Lung (tissue), 12 donors: ENCODE measurements around the gene ITGA3. TPM values are rescaled to one million over a fixed set of nuclear protein-coding genes. Genes with fewer than 3 reads are reported as not detected.
A peak's percentile ranks its signal among the peaks of the same experiment; 100 is the strongest.

Experiments
- ATAC-seq: fragments of 200-7000 bp; cut with Tn5 transposase; one replicate; pipeline ENCODE4 v1.9.1; 2020; ENCODE audit warnings: moderate number of reproducible peaks; ENCODE audit not compliant: insufficient read depth, low FRiP score
- DNase-seq, 3 donors: peaks; one replicate each; pipeline ENCODE4 v3.0.0-alpha.2; 2013 to 2017
- H3K27ac ChIP-seq, 2 donors: one replicate each; pipeline ENCODE4 v1.5.1; 2013; ENCODE audit warnings: mild to moderate bottlenecking in 2 of 2, moderate library complexity in 2 of 2, control low read depth in 1 of 2, inconsistent platforms in 1 of 2, low read depth in 1 of 2, low read length in 1 of 2
- H3K27me3 ChIP-seq, 3 donors: one replicate each; pipeline ENCODE4 v1.5.1; 2013; ENCODE audit warnings: low read length in 2 of 3; ENCODE audit not compliant: control insufficient read depth in 3 of 3, insufficient read depth in 3 of 3
- H3K36me3 ChIP-seq, 4 donors: one replicate each; pipeline ENCODE4 v1.5.1; 2013; ENCODE audit warnings: low read length in 4 of 4, mild to moderate bottlenecking in 1 of 4, moderate library complexity in 1 of 4; ENCODE audit not compliant: control insufficient read depth in 4 of 4, insufficient read depth in 4 of 4
- H3K4me1 ChIP-seq, 5 donors: one replicate each; pipeline ENCODE4 v1.5.1; 2013; ENCODE audit warnings: low read length in 5 of 5, mild to moderate bottlenecking in 2 of 5, moderate library complexity in 1 of 5; ENCODE audit not compliant: control insufficient read depth in 5 of 5, insufficient read depth in 5 of 5
- H3K4me3 ChIP-seq: one replicate; pipeline ENCODE4 v1.5.1; 2013; ENCODE audit warnings: mild to moderate bottlenecking, control low read depth, moderate library complexity
- H3K9ac ChIP-seq, 2 donors: one replicate each; pipeline ENCODE4 v1.5.1; 2013; ENCODE audit warnings: low read length in 2 of 2, control low read depth in 1 of 2; ENCODE audit not compliant: insufficient read depth in 1 of 2
- H3K9me3 ChIP-seq, 4 donors: one replicate each; pipeline ENCODE4 v1.5.1; 2013; ENCODE audit warnings: low read length in 3 of 4, mild to moderate bottlenecking in 1 of 4, moderate library complexity in 1 of 4; ENCODE audit not compliant: control insufficient read depth in 4 of 4, insufficient read depth in 3 of 4
- WGBS, 2 donors: extraction: QIAGEN DNeasy Blood & Tissue Kit; methylation state at CpG; one replicate each; pipeline ENCODE4 v1.1.7; 2013; 5-methylcytosine and 5-hydroxymethylcytosine counted together
- polyA plus RNA-seq, 2 donors: library from polyadenylated mRNA; stranded (reverse); fragments of 200-250 nt; gene quantifications; one replicate each; pipeline ENCODE4 v1.2.1, GENCODE V29; 2013
- total RNA-seq, 2 donors: library from RNA; depleted of rRNA in 1 of 2; stranded (reverse); fragments of >200 nt in 1 of 2; gene quantifications; one replicate each; pipeline ENCODE4 v1.2.1, GENCODE V29; 2014 to 2021
- TF ChIP-seq, protein P1 (sequence below): IDR thresholded peaks from 2 replicates; pipeline ENCODE4 v1.5.1; 2012; ENCODE audit warnings: mild to moderate bottlenecking; ENCODE audit errors: control extremely low read depth, extremely low read depth
- donor health status: control.
- donor health status: control.
- donor health status: Bipolar disorder and iron deficiency.
- donor health status: healthy.
- donor health status: DM: yes; HTN: yes; CAD: no.

The ITGA3 gene
- total and polyA plus RNA-seq, 4 donors = 83.9 to 204 (median 133) TPM

DNA sequence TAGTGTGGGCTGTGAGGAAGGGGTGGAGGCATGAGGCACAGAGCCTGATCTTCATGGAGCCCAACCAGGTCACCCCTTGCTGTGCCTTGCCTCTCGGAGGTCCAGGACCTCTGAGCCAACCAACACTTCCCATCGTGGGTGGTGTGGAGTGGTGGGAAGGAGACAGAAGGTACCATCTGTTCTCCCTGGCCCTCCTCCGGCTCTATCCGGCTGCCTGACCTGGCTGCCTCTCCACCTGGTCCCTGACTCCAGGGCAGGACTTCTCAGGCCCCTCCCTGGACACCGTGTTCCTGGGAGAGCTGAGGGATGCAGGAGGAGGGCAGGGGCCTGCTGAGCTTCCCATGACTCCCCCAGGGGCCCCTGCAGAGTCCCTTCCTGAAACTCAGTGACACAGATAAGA is 43.1 kb downstream of the ITGA3 start:
- no peak for DNase-seq
- ATAC-seq = no peak
- H3K4me3 ChIP-seq = no peak overlapping the region
- H3K4me1 ChIP-seq = peaks cover 4 to 22% (median 16%) of the 10 kb centered on the region in 5 donors
- H3K9me3 ChIP-seq = no peaks in the 10 kb centered on the region
- TF ChIP-seq, protein P1, sequence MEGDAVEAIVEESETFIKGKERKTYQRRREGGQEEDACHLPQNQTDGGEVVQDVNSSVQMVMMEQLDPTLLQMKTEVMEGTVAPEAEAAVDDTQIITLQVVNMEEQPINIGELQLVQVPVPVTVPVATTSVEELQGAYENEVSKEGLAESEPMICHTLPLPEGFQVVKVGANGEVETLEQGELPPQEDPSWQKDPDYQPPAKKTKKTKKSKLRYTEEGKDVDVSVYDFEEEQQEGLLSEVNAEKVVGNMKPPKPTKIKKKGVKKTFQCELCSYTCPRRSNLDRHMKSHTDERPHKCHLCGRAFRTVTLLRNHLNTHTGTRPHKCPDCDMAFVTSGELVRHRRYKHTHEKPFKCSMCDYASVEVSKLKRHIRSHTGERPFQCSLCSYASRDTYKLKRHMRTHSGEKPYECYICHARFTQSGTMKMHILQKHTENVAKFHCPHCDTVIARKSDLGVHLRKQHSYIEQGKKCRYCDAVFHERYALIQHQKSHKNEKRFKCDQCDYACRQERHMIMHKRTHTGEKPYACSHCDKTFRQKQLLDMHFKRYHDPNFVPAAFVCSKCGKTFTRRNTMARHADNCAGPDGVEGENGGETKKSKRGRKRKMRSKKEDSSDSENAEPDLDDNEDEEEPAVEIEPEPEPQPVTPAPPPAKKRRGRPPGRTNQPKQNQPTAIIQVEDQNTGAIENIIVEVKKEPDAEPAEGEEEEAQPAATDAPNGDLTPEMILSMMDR = no peak
- WGBS, 2 donors = 79 to 87% methylated on average over 5 of the region's 5 CpGs
- no peak overlapping the region for H3K9ac ChIP-seq
- peak overlapping the region in 1 of 2 donors; percentile 14 for H3K27ac ChIP-seq
- no peaks in the 10 kb centered on the region for H3K27me3 ChIP-seq
- peaks cover 4 to 30% (median 18%) of the 10 kb centered on the region in 4 donors for H3K36me3 ChIP-seq

DNA sequence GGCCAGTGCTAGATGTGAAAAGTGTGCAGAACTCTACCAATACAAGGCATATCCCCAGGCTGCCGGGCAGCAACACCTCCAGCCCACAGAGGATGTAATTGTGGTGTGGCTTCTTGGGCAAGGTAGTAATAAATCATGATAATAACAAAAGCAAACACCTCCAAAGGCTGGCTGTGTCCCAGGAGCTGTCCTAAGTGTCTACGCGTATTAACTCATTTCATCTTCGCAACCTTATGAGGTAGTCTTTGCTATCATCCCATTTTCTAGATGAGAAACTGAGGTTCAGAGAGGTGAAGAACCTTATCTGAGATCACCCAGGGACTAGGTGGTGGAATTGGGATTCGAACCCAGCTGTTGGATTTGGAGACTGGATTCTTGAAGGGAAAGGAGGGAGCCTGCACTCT is 44.6 kb downstream of the ITGA3 start:
- H3K4me1 ChIP-seq = peaks cover 4 to 22% (median 16%) of the 10 kb centered on the region in 5 donors
- TF ChIP-seq, protein P1 = no peak

DNA sequence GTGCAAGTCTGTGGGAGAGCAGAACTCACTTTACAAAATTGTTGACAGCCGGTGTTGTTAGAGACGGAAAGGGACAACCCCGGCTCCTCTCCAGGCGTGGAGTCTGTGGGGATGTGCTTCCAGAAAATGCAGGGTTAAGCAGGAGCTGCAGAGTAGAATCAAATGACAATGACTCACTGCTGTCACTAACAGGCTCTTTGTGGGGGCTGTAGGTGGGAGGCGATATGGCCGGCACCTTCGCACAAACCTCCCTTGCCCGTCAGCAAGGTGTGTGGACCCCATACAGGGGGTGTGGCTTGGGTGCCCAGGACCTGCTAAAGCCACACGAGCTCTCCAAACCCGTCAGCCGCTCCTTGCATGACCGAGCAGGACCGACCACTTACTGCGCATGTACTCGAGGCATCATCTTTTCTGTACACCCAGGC is 45.0 kb downstream of the ITGA3 start:
- no peak overlapping the region for H3K4me3 ChIP-seq
- TF ChIP-seq, protein P1 = no peak
- DNase-seq (no peak), ATAC-seq (no peak)
- 69 to 81% methylated on average over 15 of the region's 15 CpGs for WGBS, 2 donors
- no peaks in the 10 kb centered on the region for H3K9me3 ChIP-seq
- no peaks in the 10 kb centered on the region for H3K27me3 ChIP-seq
- H3K27ac ChIP-seq = peak overlapping the region; percentile 40 to 88
- peaks cover 4 to 34% (median 22%) of the 10 kb centered on the region in 4 donors for H3K36me3 ChIP-seq
- peaks cover 4 to 20% (median 15%) of the 10 kb centered on the region in 5 donors for H3K4me1 ChIP-seq
- H3K9ac ChIP-seq = no peak overlapping the region

More for the DNA sequence above, 44.6 kb downstream of the ITGA3 start:
- H3K4me3 ChIP-seq = no peak overlapping the region
- H3K27ac ChIP-seq = peak overlapping the region in 1 of 2 donors; percentile 56
- WGBS, 2 donors = 74 to 83% methylated on average over 5 of the region's 5 CpGs
- no peak for DNase-seq
- no peak overlapping the region for H3K9ac ChIP-seq
- H3K27me3 ChIP-seq = no peaks in the 10 kb centered on the region
- no peaks in the 10 kb centered on the region for H3K9me3 ChIP-seq
- H3K36me3 ChIP-seq = peaks cover 4 to 30% (median 20%) of the 10 kb centered on the region in 4 donors
- ATAC-seq = no peak
